Karpas-422 (cell line): Measurements from ENCODE around the gene EMILIN1. TPM values are rescaled to one million over a fixed set of nuclear protein-coding genes. Genes with fewer than 3 reads are reported as not detected.

Source experiments
- DNase-seq: peaks from one replicate; pipeline ENCODE4 v3.0.0-alpha.2; 2015
- H2AFZ ChIP-seq: fragments of 200-600 bp; sonication (generic); 2 replicates; pipeline ENCODE4 v1.6.1; 2014; ENCODE audit warnings: antibody characterized with exemption, low read length, mixed read lengths
- H3K27ac ChIP-seq: fragments of 200-600 bp; sonication (generic); 2 replicates; pipeline ENCODE4 v1.5.1; 2014; ENCODE audit warnings: mild to moderate bottlenecking, low read length, moderate library complexity
- H3K27me3 ChIP-seq: fragments of 200-600 bp; sonication (generic); 2 replicates; pipeline ENCODE4 v1.6.1; 2014; ENCODE audit warnings: low read length, mixed read lengths
- H3K36me3 ChIP-seq: fragments of 200-600 bp; sonication (generic); 2 replicates; pipeline ENCODE4 v1.6.1; 2014; ENCODE audit warnings: low read length, mixed read lengths; ENCODE audit not compliant: insufficient read depth
- H3K4me1 ChIP-seq: fragments of 200-600 bp; sonication (generic); 2 replicates; pipeline ENCODE4 v1.6.1; 2014; ENCODE audit warnings: mild to moderate bottlenecking, low read length, mixed read lengths
- H3K4me2 ChIP-seq: fragments of 200-600 bp; sonication (generic); 2 replicates; pipeline ENCODE4 v1.6.1; 2014; ENCODE audit warnings: low read length, low read depth, mild to moderate bottlenecking; ENCODE audit not compliant: poor library complexity, severe bottlenecking
- H3K4me3 ChIP-seq: fragments of 200-600 bp; sonication (generic); 2 replicates; pipeline ENCODE4 v1.5.1; 2014; ENCODE audit warnings: mild to moderate bottlenecking, antibody characterized with exemption, low read length, mixed read lengths
- H3K79me2 ChIP-seq: fragments of 200-600 bp; sonication (generic); 2 replicates; pipeline ENCODE4 v1.6.1; 2014; ENCODE audit warnings: mild to moderate bottlenecking, low read length, mixed read lengths
- H3K9ac ChIP-seq: fragments of 200-600 bp; sonication (generic); 2 replicates; pipeline ENCODE4 v1.6.0; 2014; ENCODE audit warnings: low read length
- H3K9me2 ChIP-seq: fragments of 200-600 bp; sonication (generic), shearing (Covaris generic); replicated peaks from 2 replicates; pipeline ENCODE4 v1.6.0; 2014; ENCODE audit warnings: mild to moderate bottlenecking, low read length, moderate library complexity; ENCODE audit not compliant: insufficient read depth
- H3K9me3 ChIP-seq: fragments of 300-700, 200-600 bp; sonication (generic); 2 replicates; pipeline ENCODE4 v1.6.1; 2014; ENCODE audit warnings: low read length, mixed read lengths
- H4K20me1 ChIP-seq: fragments of 200-600 bp; sonication (generic); 2 replicates; pipeline ENCODE4 v1.6.1; 2014; ENCODE audit warnings: mild to moderate bottlenecking, antibody characterized with exemption, low read length, low read depth; ENCODE audit not compliant: insufficient read depth
- total RNA-seq: library from RNA; depleted of rRNA; stranded (reverse); fragments of >200 nt; shearing (Covaris generic); gene quantifications from 2 replicates; pipeline ENCODE4 v1.2.3, GENCODE V29; 2014; ENCODE audit warnings: low replicate concordance

Gene EMILIN1
- total RNA-seq, 1 experiment from 2014 or later = not detected

- Histone ChIP-seq H3K36me3 (peaks cover 35% of the 10 kb centered on the region; the same call in 1 of the 2 replicates), H3K4me2 (no peak overlapping the region), H3K79me2 (peaks cover 5% of the 10 kb centered on the region), H4K20me1 (no peaks in the 10 kb centered on the region), H3K27ac (no peak overlapping the region), H2AFZ (no peak overlapping the region), H3K27me3 (no peaks in the 10 kb centered on the region), H3K9ac (no peak overlapping the region), H3K9me2 (no peaks in the 10 kb centered on the region), H3K9me3 (no peaks in the 10 kb centered on the region), H3K4me3 (no peak overlapping the region), H3K4me1 (peaks cover 37% of the 10 kb centered on the region)
- no peak for DNase-seq
These were observed 38.5 kb upstream of the EMILIN1 start for GRCh38 chr2:27039871-27040270.

GRCh38 chr2:27040282-27040681 is 38.1 kb upstream of the EMILIN1 start:
- Histone ChIP-seq H3K27ac (peak overlapping the region; percentile 86), H3K9ac (peak overlapping the region; percentile 41; the same call in 1 of the 2 replicates), H3K4me3 (no peak overlapping the region), H3K27me3 (no peaks in the 10 kb centered on the region), H2AFZ (no peak overlapping the region), H3K36me3 (peaks cover 35% of the 10 kb centered on the region; the same call in 1 of the 2 replicates), H3K79me2 (peaks cover 1% of the 10 kb centered on the region), H3K9me3 (no peaks in the 10 kb centered on the region), H3K4me1 (peaks cover 39% of the 10 kb centered on the region), H3K9me2 (no peaks in the 10 kb centered on the region), H3K4me2 (peak overlapping the region; percentile 55), H4K20me1 (no peaks in the 10 kb centered on the region)
- no peak for DNase-seq

- Histone ChIP-seq H2AFZ (no peak overlapping the region), H3K4me2 (peak overlapping the region; percentile 55), H3K9ac (peak overlapping the region; percentile 41), H3K27me3 (no peaks in the 10 kb centered on the region), H3K79me2 (no peaks in the 10 kb centered on the region), H3K9me2 (no peaks in the 10 kb centered on the region), H3K36me3 (peaks cover 22% of the 10 kb centered on the region; the same call in 1 of the 2 replicates), H3K27ac (peak overlapping the region; percentile 86), H3K4me1 (peaks cover 45% of the 10 kb centered on the region), H4K20me1 (no peaks in the 10 kb centered on the region), H3K4me3 (peak overlapping the region; percentile 1; the same call in 1 of the 2 replicates), H3K9me3 (no peaks in the 10 kb centered on the region)
- DNase-seq = peak; percentile 59
These were observed 36.7 kb upstream of the EMILIN1 start for GRCh38 chr2:27041752-27042151.

- Histone ChIP-seq H3K36me3 (peaks cover 18% of the 10 kb centered on the region; the same call in 1 of the 2 replicates), H3K9me3 (no peaks in the 10 kb centered on the region), H3K4me3 (0 out of 2 replicates have a peak overlapping the region, but pooled peaks have one; percentile 1), H4K20me1 (no peaks in the 10 kb centered on the region), H3K9me2 (no peaks in the 10 kb centered on the region), H2AFZ (no peak overlapping the region), H3K27me3 (no peaks in the 10 kb centered on the region), H3K4me1 (peaks cover 45% of the 10 kb centered on the region), H3K79me2 (no peaks in the 10 kb centered on the region), H3K4me2 (peak overlapping the region; percentile 55), H3K9ac (no peak overlapping the region; the same call in 1 of the 2 replicates), H3K27ac (peak overlapping the region; percentile 86)
- DNase-seq = peak; percentile 80
These were observed 36.2 kb upstream of the EMILIN1 start for GRCh38 chr2:27042159-27042661.

GRCh38 chr2:27042985-27043634 is 35.3 kb upstream of the EMILIN1 start:
- Histone ChIP-seq H3K9me3 (no peaks in the 10 kb centered on the region), H3K27ac (no peak overlapping the region), H3K4me1 (peaks cover 45% of the 10 kb centered on the region), H3K36me3 (peaks cover 13% of the 10 kb centered on the region; the same call in 1 of the 2 replicates), H4K20me1 (no peaks in the 10 kb centered on the region), H3K9ac (no peak overlapping the region), H3K27me3 (no peaks in the 10 kb centered on the region), H3K4me2 (no peak overlapping the region), H3K4me3 (no peak overlapping the region), H3K9me2 (no peaks in the 10 kb centered on the region), H3K79me2 (no peaks in the 10 kb centered on the region), H2AFZ (no peak overlapping the region)
- DNase-seq = no peak

GRCh38 chr2:27049422-27050280 is 28.8 kb upstream of the EMILIN1 start:
- no peaks in the 10 kb centered on the region for H4K20me1 ChIP-seq
- peak overlapping the region; percentile 89 for H3K4me2 ChIP-seq
- peak overlapping the region; percentile 80 for H3K9ac ChIP-seq
- peak overlapping the region; percentile 89 for H3K4me3 ChIP-seq
- H3K9me3 ChIP-seq = no peaks in the 10 kb centered on the region
- H3K4me1 ChIP-seq = peaks cover 27% of the 10 kb centered on the region
- peak overlapping the region; percentile 72 for H2AFZ ChIP-seq
- no peak for DNase-seq
- H3K27me3 ChIP-seq = no peaks in the 10 kb centered on the region
- no peaks in the 10 kb centered on the region for H3K9me2 ChIP-seq
- H3K36me3 ChIP-seq = no peaks in the 10 kb centered on the region
- peak overlapping the region; percentile 54 for H3K27ac ChIP-seq
- H3K79me2 ChIP-seq = peaks cover 4% of the 10 kb centered on the region; the same call in 1 of the 2 replicates

DNA sequence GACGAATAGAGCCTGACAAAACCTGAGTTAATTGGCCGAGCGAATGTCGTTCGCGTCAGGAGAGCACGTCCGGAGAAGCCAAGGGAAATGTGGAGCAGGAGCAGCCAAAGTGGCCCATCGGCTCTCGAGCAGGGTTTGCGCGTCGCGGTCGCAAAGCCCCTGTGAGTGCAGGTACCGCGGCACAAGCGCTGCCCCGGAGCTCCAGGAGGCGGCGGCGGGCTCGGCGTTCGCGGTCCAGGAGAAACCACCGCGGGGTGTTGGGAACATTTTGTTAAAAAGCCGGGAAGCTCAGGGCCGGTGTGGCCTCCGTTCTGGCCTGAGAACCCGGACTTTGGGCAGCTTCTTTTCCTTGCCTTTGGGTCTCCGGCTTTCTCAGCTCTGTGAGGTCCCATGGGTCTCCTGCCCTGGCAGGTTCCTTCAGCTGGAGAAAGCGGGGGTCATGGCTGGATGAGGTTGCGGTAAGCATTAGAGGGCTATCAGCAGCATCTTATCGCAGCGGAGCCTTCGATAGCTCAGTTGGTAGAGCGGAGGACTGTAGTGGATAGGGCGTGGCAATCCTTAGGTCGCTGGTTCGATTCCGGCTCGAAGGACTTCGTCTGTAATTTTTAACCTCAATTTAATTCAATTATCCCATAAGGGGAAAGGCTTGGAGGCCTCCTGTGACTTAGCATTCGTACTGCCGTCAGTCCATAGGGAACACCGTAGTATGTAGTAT is 28.0 kb upstream of the EMILIN1 start:
- Histone ChIP-seq H4K20me1 (no peaks in the 10 kb centered on the region), H3K4me2 (peak overlapping the region; percentile 89), H3K27ac (peak overlapping the region; percentile 79), H3K27me3 (no peaks in the 10 kb centered on the region), H3K79me2 (peaks cover 4% of the 10 kb centered on the region; the same call in 1 of the 2 replicates), H3K9me2 (no peaks in the 10 kb centered on the region), H2AFZ (peak overlapping the region; percentile 72), H3K4me1 (peaks cover 23% of the 10 kb centered on the region), H3K4me3 (peak overlapping the region; percentile 89), H3K9ac (peak overlapping the region; percentile 80), H3K9me3 (no peaks in the 10 kb centered on the region), H3K36me3 (no peaks in the 10 kb centered on the region)
- peak; percentile 97 for DNase-seq
